Hepatocyte (in vitro differentiated cells): Measurements from ENCODE around the gene BRINP3. TPM values are rescaled to one million over a fixed set of nuclear protein-coding genes. Genes with fewer than 3 reads are reported as not detected.

Experiments
- DNase-seq: peaks from one replicate; pipeline ENCODE4 v3.0.0-alpha.2; 2016; ENCODE audit warnings: low spot score
- H2AFZ ChIP-seq: fragments of 200-600 bp; sonication (generic); 2 replicates; pipeline ENCODE4 v1.6.0; 2016; ENCODE audit warnings: antibody characterized with exemption, mild to moderate bottlenecking
- H3K27ac ChIP-seq: fragments of 200-600 bp; sonication (generic); 2 replicates; pipeline ENCODE4 v1.5.1; 2016; ENCODE audit warnings: mild to moderate bottlenecking
- H3K27me3 ChIP-seq: fragments of 200-600 bp; sonication (generic); 2 replicates; pipeline ENCODE4 v1.6.1; 2016
- H3K36me3 ChIP-seq: fragments of 200-600 bp; sonication (generic); replicated peaks from 2 replicates; pipeline ENCODE4 v1.5.1; 2016; ENCODE audit warnings: low read depth; ENCODE audit not compliant: insufficient read depth
- H3K4me1 ChIP-seq: fragments of 200-600 bp; sonication (generic); 2 replicates; pipeline ENCODE4 v1.5.1; 2016; ENCODE audit warnings: mild to moderate bottlenecking, moderate library complexity; ENCODE audit not compliant: insufficient read depth
- H3K4me2 ChIP-seq: fragments of 200-600 bp; sonication (generic); 2 replicates; pipeline ENCODE4 v1.6.0; 2016
- H3K4me3 ChIP-seq: fragments of 200-600 bp; sonication (generic); 2 replicates; pipeline ENCODE4 v1.5.1; 2016; ENCODE audit warnings: mild to moderate bottlenecking
- H3K79me2 ChIP-seq: fragments of 200-600 bp; sonication (generic); 2 replicates; pipeline ENCODE4 v1.6.0; 2017; ENCODE audit warnings: mild to moderate bottlenecking
- H3K9me2 ChIP-seq: fragments of 200-600 bp; sonication (generic); replicated peaks from 2 replicates; pipeline ENCODE4 v1.6.0; 2017; ENCODE audit warnings: mild to moderate bottlenecking; ENCODE audit not compliant: insufficient read depth
- H3K9me3 ChIP-seq: fragments of 200-600 bp; sonication (generic); 2 replicates; pipeline ENCODE4 v1.5.1; 2016; ENCODE audit warnings: low read depth, mild to moderate bottlenecking
- H4K20me1 ChIP-seq: fragments of 200-600 bp; sonication (generic); 2 replicates; pipeline ENCODE4 v1.6.0; 2016; ENCODE audit warnings: mild to moderate bottlenecking; ENCODE audit not compliant: insufficient read depth, poor library complexity, severe bottlenecking
- CTCF ChIP-seq: fragments of 200-600 bp; sonication (generic); IDR thresholded peaks from 2 replicates; pipeline ENCODE4 v1.5.1; 2016; ENCODE audit warnings: antibody characterized with exemption, mild to moderate bottlenecking; ENCODE audit not compliant: poor library complexity
- EZH2 ChIP-seq: fragments of 200-600 bp; sonication (generic); IDR thresholded peaks from 2 replicates; pipeline ENCODE4 v1.6.1; 2016; ENCODE audit warnings: antibody characterized with exemption, mild to moderate bottlenecking, borderline replicate concordance
- EZH2phosphoT487 ChIP-seq: fragments of 200-600 bp; sonication (generic); IDR thresholded peaks from one replicate; pipeline ENCODE4 v1.6.1; 2018; ENCODE audit warnings: antibody characterized with exemption, mild to moderate bottlenecking, low read depth, moderate library complexity; ENCODE audit not compliant: unreplicated experiment, severe bottlenecking
- WGBS: methylation state at CpG from one replicate; pipeline ENCODE4 v1.1.6; 2016; ENCODE audit warnings: low lambda C conversion rate; ENCODE audit errors: missing lambda C conversion rate; 5-methylcytosine and 5-hydroxymethylcytosine counted together
- polyA plus RNA-seq: library from polyadenylated mRNA; unstranded; fragments of >200 nt; fragmentation: Nextera tagmentation; extraction: Ambion mirVana; gene quantifications from 2 replicates; pipeline ENCODE4 v1.2.1, GENCODE V29; 2016
- total RNA-seq: library from RNA; depleted of rRNA; stranded (reverse); fragments of >200 nt; gene quantifications from 2 replicates; pipeline ENCODE4 v1.2.3, GENCODE V29; 2014

Gene BRINP3
- total and polyA plus RNA-seq, 2 experiments from 2014 or later, result 15.3 to 37.9 TPM

- H3K36me3 ChIP-seq, result no peaks in the 10 kb centered on the region
- no peak overlapping the region for H3K4me2 ChIP-seq
- no peaks in the 10 kb centered on the region for H3K9me3 ChIP-seq
- H3K4me1 ChIP-seq, result no peaks in the 10 kb centered on the region
- no peaks in the 10 kb centered on the region for H4K20me1 ChIP-seq
- no peak overlapping the region for H3K27ac ChIP-seq
- no peak overlapping the region for H2AFZ ChIP-seq
- H3K9me2 ChIP-seq, result no peaks in the 10 kb centered on the region
- WGBS, result 94% methylated on average over 1 of the region's 1 CpG
- H3K79me2 ChIP-seq, result no peaks in the 10 kb centered on the region
- no peak overlapping the region for H3K4me3 ChIP-seq
- no peak for DNase-seq
- no peak for TF ChIP-seq EZH2phosphoT487
- no peak for TF ChIP-seq EZH2
- no peak for TF ChIP-seq CTCF
- H3K27me3 ChIP-seq, result no peaks in the 10 kb centered on the region
These were observed 202.9 kb downstream of the BRINP3 start for GRCh38 chr1:190274721-190275120.

GRCh38 chr1:190273161-190273560 is 204.5 kb downstream of the BRINP3 start:
- Histone ChIP-seq H3K4me1 (no peaks in the 10 kb centered on the region), H3K79me2 (no peaks in the 10 kb centered on the region), H3K4me3 (no peak overlapping the region), H3K9me3 (no peaks in the 10 kb centered on the region), H3K27me3 (no peaks in the 10 kb centered on the region), H3K4me2 (no peak overlapping the region), H3K36me3 (no peaks in the 10 kb centered on the region), H3K9me2 (no peaks in the 10 kb centered on the region), H3K27ac (no peak overlapping the region), H4K20me1 (no peaks in the 10 kb centered on the region), H2AFZ (no peak overlapping the region)
- DNase-seq, result no peak
- 78% methylated on average over 2 of the region's 2 CpGs for WGBS
- TF ChIP-seq EZH2phosphoT487 (no peak), CTCF (no peak), EZH2 (no peak)

GRCh38 chr1:190262538-190262937 is 215.1 kb downstream of the BRINP3 start:
- Histone ChIP-seq H3K9me2 (no peaks in the 10 kb centered on the region), H3K27ac (no peak overlapping the region), H3K4me2 (no peak overlapping the region), H3K9me3 (no peaks in the 10 kb centered on the region), H3K36me3 (no peaks in the 10 kb centered on the region), H3K79me2 (no peaks in the 10 kb centered on the region), H2AFZ (no peak overlapping the region), H3K27me3 (no peaks in the 10 kb centered on the region), H4K20me1 (no peaks in the 10 kb centered on the region), H3K4me3 (no peak overlapping the region), H3K4me1 (no peaks in the 10 kb centered on the region)
- DNase-seq, result no peak
- 77% methylated on average over 3 of the region's 3 CpGs for WGBS
- TF ChIP-seq EZH2phosphoT487, result no peak
- TF ChIP-seq CTCF, result no peak

- Histone ChIP-seq H3K36me3 (no peaks in the 10 kb centered on the region), H3K27me3 (no peaks in the 10 kb centered on the region), H3K79me2 (no peaks in the 10 kb centered on the region), H3K4me2 (no peak overlapping the region), H3K4me3 (no peak overlapping the region), H2AFZ (no peak overlapping the region), H3K27ac (no peak overlapping the region), H4K20me1 (no peaks in the 10 kb centered on the region), H3K9me3 (no peaks in the 10 kb centered on the region), H3K9me2 (no peaks in the 10 kb centered on the region), H3K4me1 (no peaks in the 10 kb centered on the region)
- no peak for TF ChIP-seq CTCF
- no peak for TF ChIP-seq EZH2
- TF ChIP-seq EZH2phosphoT487, result no peak
- WGBS, result 86% methylated on average over 1 of the region's 1 CpG
- DNase-seq, result no peak
These were observed 218.2 kb downstream of the BRINP3 start for GRCh38 chr1:190259424-190259823.
